BLaER1 treated with 17β-estradiol and CSF1 and Interleukin-3, amounts not matched to agents 10 nM and 100 nM (cell line): Measurements from ENCODE around the gene STX4.

Source experiments
- H3K27ac ChIP-seq, 11 experiments: shearing (Covaris generic); formaldehyde crosslinking; 2 replicates each; pipeline ENCODE4 v1.8.1; 2022
- H3K27me3 ChIP-seq, 11 experiments: shearing (Covaris generic); formaldehyde crosslinking; 2 replicates each; pipeline ENCODE4 v1.8.1; 2022
- H3K36me3 ChIP-seq, 11 experiments: shearing (Covaris generic); formaldehyde crosslinking; 2 replicates each; pipeline ENCODE4 v1.8.1; 2022
- H3K4me1 ChIP-seq, 10 experiments: shearing (Covaris generic); formaldehyde crosslinking; 2 replicates each; pipeline ENCODE4 v1.8.1; 2022
- H3K4me2 ChIP-seq, 11 experiments: shearing (Covaris generic); formaldehyde crosslinking; 2 replicates each; pipeline ENCODE4 v1.8.1; 2022
- H3K4me3 ChIP-seq, 10 experiments: shearing (Covaris generic); formaldehyde crosslinking; 2 replicates each; pipeline ENCODE4 v1.8.1; 2022
- H3K9ac ChIP-seq, 11 experiments: shearing (Covaris generic); formaldehyde crosslinking; 2 replicates each; pipeline ENCODE4 v1.8.1; 2022
- H3K9me3 ChIP-seq, 11 experiments: shearing (Covaris generic); formaldehyde crosslinking; replicated peaks in 1 of 11; 2 replicates each; pipeline ENCODE4 v1.8.1; 2022
- H4K20me1 ChIP-seq, 11 experiments: shearing (Covaris generic); formaldehyde crosslinking; 2 replicates each; pipeline ENCODE4 v1.8.1; 2022
- Cebpa-rat ChIP-seq, 11 experiments: shearing (Covaris generic); IDR thresholded peaks; 2 replicates each; pipeline ENCODE4 v1.8.1; 2022

The STX4 gene

GRCh38 chr16:31084584-31085302 is 51.4 kb downstream of the STX4 start:
- no peak overlapping the region; a peak in 1 of 22 replicates for H3K4me2 ChIP-seq
- TF ChIP-seq Cebpa-rat (IDR thresholded peaks at IDR 0.05): no peak
- peaks cover 0 to 34% (median 15%) of the 10 kb centered on the region in 10 experiments; a peak in 11 of 20 replicates for H3K4me1 ChIP-seq
- no peak overlapping the region for H3K4me3 ChIP-seq
- H3K36me3 ChIP-seq: peaks cover 55 to 100% (median 91%) of the 10 kb centered on the region in 11 experiments
- H3K9ac ChIP-seq: peak overlapping the region in 2 of 11 experiments; percentile 19; a peak in 3 of 22 replicates
- no peaks in the 10 kb centered on the region for H3K27me3 ChIP-seq
- peaks cover 40 to 98% (median 70%) of the 10 kb centered on the region in 11 experiments for H4K20me1 ChIP-seq
- H3K27ac ChIP-seq: no peak overlapping the region
- H3K9me3 ChIP-seq: no peaks in the 10 kb centered on the region

GRCh38 chr16:31085411-31085810 is 52.1 kb downstream of the STX4 start:
- Histone ChIP-seq H3K27me3 (no peaks in the 10 kb centered on the region), H3K36me3 (peaks cover 51 to 100% (median 91%) of the 10 kb centered on the region in 11 experiments), H3K9me3 (no peaks in the 10 kb centered on the region), H3K4me3 (no peak overlapping the region), H4K20me1 (peaks cover 34 to 98% (median 64%) of the 10 kb centered on the region in 11 experiments), H3K4me2 (no peak overlapping the region), H3K4me1 (peaks cover 0 to 28% (median 13%) of the 10 kb centered on the region in 10 experiments; a peak in 10 of 20 replicates), H3K9ac (peak overlapping the region in 1 of 11 experiments; percentile 19; a peak in 1 of 22 replicates), H3K27ac (no peak overlapping the region)
- TF ChIP-seq Cebpa-rat (IDR thresholded peaks at IDR 0.05): no peak

- Histone ChIP-seq H3K4me3 (no peak overlapping the region), H4K20me1 (peaks cover 27 to 96% (median 58%) of the 10 kb centered on the region in 11 experiments), H3K4me1 (peaks cover 0 to 28% (median 10%) of the 10 kb centered on the region in 10 experiments; a peak in 10 of 20 replicates), H3K9ac (0 out of 22 replicates have a peak overlapping the region, but pooled peaks of 1 of the 11 experiments have one; percentile 19), H3K27me3 (no peaks in the 10 kb centered on the region), H3K27ac (no peak overlapping the region), H3K4me2 (no peak overlapping the region), H3K36me3 (peaks cover 51 to 100% (median 91%) of the 10 kb centered on the region in 11 experiments), H3K9me3 (no peaks in the 10 kb centered on the region)
- TF ChIP-seq Cebpa-rat (IDR thresholded peaks at IDR 0.05): no peak
These were observed 52.7 kb downstream of the STX4 start for GRCh38 chr16:31085873-31086628.

- Histone ChIP-seq H3K27ac (no peak overlapping the region), H4K20me1 (peaks cover 22 to 96% (median 52%) of the 10 kb centered on the region in 11 experiments), H3K36me3 (peaks cover 51 to 100% (median 92%) of the 10 kb centered on the region in 11 experiments)
These were observed 53.2 kb downstream of the STX4 start for GRCh38 chr16:31086629-31086906.

GRCh38 chr16:31087481-31087880 is 54.1 kb downstream of the STX4 start:
- H3K9me3 ChIP-seq: no peaks in the 10 kb centered on the region
- peaks cover 0 to 18% (median 2%) of the 10 kb centered on the region in 10 experiments; a peak in 9 of 20 replicates for H3K4me1 ChIP-seq
- TF ChIP-seq Cebpa-rat (IDR thresholded peaks at IDR 0.05): no peak
- no peak overlapping the region for H3K4me2 ChIP-seq
- peaks cover 14 to 93% (median 43%) of the 10 kb centered on the region in 11 experiments; a peak in 21 of 22 replicates for H4K20me1 ChIP-seq
- peak overlapping the region in 2 of 11 experiments; percentile 8 to 32; a peak in 1 of 22 replicates for H3K9ac ChIP-seq
- H3K27ac ChIP-seq: no peak overlapping the region
- H3K27me3 ChIP-seq: no peaks in the 10 kb centered on the region
- no peak overlapping the region for H3K4me3 ChIP-seq
- peaks cover 52 to 99% (median 86%) of the 10 kb centered on the region in 11 experiments for H3K36me3 ChIP-seq

More at GRCh38 chr16:31086629-31086906, 53.2 kb downstream of the STX4 start:
- Histone ChIP-seq H3K4me3 (no peak overlapping the region), H3K27me3 (no peaks in the 10 kb centered on the region), H3K4me2 (no peak overlapping the region), H3K9me3 (no peaks in the 10 kb centered on the region), H3K9ac (no peak overlapping the region), H3K4me1 (peaks cover 0 to 24% (median 6%) of the 10 kb centered on the region in 10 experiments; a peak in 10 of 20 replicates)
- TF ChIP-seq Cebpa-rat (IDR thresholded peaks at IDR 0.05): no peak

- Histone ChIP-seq H3K9me3 (no peaks in the 10 kb centered on the region), H3K36me3 (peaks cover 48 to 97% (median 81%) of the 10 kb centered on the region in 11 experiments)
These were observed 54.6 kb downstream of the STX4 start for GRCh38 chr16:31087971-31088370.

GRCh38 chr16:31088459-31089183 is 55.3 kb downstream of the STX4 start, which contains the start of gene PRSS53:
Gene PRSS53 (minus strand): TSS chr16:31088943. CDS start chr16:31088809, 134 bp downstream.
- Histone ChIP-seq H3K27ac (no peak within 1 kb of the TSS), H4K20me1 (peaks cover 11 to 87% (median 33%) of the 10 kb centered on the region in 11 experiments; a peak in 19 of 22 replicates), H3K9ac (peak within 1 kb of the TSS in 3 of 11 experiments; percentile 8 to 19 (median 15); a peak in 4 of 22 replicates), H3K4me1 (peaks cover 5 to 26% (median 11%) of the 10 kb centered on the region in 10 experiments), H3K36me3 (peaks cover 42 to 91% (median 75%) of the 10 kb centered on the region in 11 experiments), H3K4me3 (no peak within 1 kb of the TSS), H3K4me2 (no peak within 1 kb of the TSS), H3K27me3 (no peaks in the 10 kb centered on the region), H3K9me3 (no peaks in the 10 kb centered on the region)
- no peak for TF ChIP-seq Cebpa-rat (IDR thresholded peaks at IDR 0.05)

More at GRCh38 chr16:31087971-31088370, 54.6 kb downstream of the STX4 start:
- H3K4me2 ChIP-seq: no peak overlapping the region
- H3K27ac ChIP-seq: no peak overlapping the region
- no peaks in the 10 kb centered on the region for H3K27me3 ChIP-seq
- H4K20me1 ChIP-seq: peaks cover 10 to 93% (median 38%) of the 10 kb centered on the region in 11 experiments; a peak in 19 of 22 replicates
- peak overlapping the region in 2 of 11 experiments; percentile 8 to 15; a peak in 1 of 22 replicates for H3K9ac ChIP-seq
- H3K4me3 ChIP-seq: no peak overlapping the region
- TF ChIP-seq Cebpa-rat (IDR thresholded peaks at IDR 0.05): no peak
- peaks cover 0 to 20% (median 6%) of the 10 kb centered on the region in 10 experiments; a peak in 6 of 20 replicates for H3K4me1 ChIP-seq

- Histone ChIP-seq H3K4me1 (peaks cover 11 to 30% (median 16%) of the 10 kb centered on the region in 10 experiments), H3K36me3 (peaks cover 38 to 85% (median 71%) of the 10 kb centered on the region in 11 experiments), H3K9me3 (no peaks in the 10 kb centered on the region), H4K20me1 (peaks cover 10 to 83% (median 29%) of the 10 kb centered on the region in 11 experiments; a peak in 19 of 22 replicates), H3K4me2 (no peak overlapping the region), H3K27ac (no peak overlapping the region), H3K27me3 (no peaks in the 10 kb centered on the region), H3K9ac (peak overlapping the region in 3 of 11 experiments; percentile 8 to 19 (median 15); a peak in 3 of 22 replicates), H3K4me3 (no peak overlapping the region)
- no peak for TF ChIP-seq Cebpa-rat (IDR thresholded peaks at IDR 0.05)
These were observed 55.8 kb downstream of the STX4 start for GRCh38 chr16:31089199-31089598.
